Right hindlimb (tissue), 1 donor: ENCODE results near the gene LSMEM2.

Experiments
- DNase-seq: peaks from one replicate; pipeline ENCODE4 v3.0.0-alpha.2; 2018

LSMEM2 gene

DNA sequence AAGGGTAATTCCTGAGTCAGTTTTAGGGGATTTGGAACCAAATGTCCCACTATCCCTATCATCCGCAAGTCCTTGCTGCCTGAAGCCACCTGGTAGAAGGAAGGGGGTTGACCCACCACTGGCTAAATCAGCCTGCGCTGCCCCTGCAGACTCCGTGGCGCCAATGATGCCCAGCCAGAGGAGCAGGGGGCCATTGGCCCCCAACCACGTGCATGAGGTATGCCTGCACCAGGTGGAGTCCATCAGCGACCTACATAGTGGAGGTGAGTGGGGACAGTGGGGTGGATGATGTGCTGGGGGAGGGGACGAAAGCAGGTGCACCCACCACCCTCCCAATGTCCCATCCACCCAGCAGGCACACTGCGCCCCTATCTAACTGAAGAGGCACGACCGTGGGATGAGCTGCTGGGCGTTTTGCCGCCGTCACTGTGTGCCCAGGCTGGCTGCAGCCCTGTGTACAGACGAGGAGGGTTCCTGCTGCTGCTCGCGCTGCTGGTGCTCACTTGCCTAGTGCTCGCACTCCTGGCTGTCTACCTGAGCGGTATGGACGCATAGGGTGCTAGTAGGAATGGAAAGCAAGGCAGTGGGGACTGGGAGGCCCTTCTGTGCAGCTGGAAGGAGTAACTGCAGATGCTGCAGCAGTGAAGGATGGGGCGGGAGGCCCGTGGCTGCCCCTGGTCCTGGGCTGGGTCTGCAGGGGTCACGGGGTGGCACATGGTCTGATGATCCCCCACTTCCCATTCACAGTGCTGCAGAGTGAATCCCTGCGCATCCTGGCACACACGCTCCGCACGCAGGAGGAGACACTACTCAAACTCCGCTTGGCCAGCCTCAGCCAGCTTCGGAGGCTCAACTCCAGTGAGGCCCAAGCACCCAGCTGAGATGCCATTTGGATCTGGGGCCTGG is 7.7 kb downstream of the LSMEM2 start:
- peak; percentile 18 for DNase-seq

DNA sequence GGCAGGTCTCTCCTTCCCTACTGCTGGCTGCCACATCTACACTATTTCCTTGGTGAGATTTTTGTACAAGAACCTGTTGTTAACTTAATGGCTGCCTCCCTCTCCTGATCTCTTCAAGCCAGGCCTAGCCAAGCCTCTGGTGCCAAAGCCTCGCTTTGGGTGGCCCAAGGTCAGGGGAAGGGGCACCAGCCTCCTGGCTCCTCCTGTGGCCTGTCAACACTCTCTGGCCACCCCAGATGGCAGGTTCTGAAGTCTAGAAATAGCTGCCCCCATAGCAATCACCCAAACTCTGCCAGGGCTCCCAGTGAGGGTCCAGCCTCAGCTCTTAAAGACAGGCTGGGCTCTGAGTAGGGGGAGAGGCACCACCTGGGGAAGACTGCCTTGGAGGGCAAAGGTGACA is 8.4 kb downstream of the LSMEM2 start:
- DNase-seq = no peak

DNA sequence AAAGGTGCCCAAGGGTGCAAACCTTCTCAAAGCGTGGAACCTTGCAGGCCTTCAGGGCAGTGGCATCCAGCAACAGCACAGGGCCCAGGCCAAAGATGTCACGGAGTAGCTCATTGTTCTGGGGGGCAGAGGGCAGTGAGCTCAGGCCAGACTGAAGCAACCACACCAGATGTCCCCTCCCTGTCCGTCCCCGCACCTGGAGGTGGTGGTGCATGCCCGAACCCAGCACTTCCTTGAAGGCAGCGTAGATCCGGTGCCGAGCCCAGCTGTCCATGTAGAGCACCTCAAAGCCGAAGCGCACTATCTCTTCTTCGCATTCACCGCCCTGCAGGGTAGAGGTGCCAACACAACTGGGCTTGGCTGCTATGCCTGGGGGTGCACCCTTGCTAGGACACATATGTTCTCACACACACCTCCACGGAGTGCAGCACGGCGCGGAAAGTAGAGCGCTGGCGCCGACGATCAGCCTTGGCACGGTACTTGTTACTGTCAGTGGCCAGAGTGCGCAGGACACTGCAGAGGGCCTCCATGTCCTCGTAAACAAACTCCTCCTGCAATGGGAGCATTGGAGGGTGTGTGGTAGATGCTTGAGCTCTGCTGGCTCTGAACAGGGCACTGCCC is 9.6 kb downstream of the LSMEM2 start:
- DNase-seq = no peak

DNA sequence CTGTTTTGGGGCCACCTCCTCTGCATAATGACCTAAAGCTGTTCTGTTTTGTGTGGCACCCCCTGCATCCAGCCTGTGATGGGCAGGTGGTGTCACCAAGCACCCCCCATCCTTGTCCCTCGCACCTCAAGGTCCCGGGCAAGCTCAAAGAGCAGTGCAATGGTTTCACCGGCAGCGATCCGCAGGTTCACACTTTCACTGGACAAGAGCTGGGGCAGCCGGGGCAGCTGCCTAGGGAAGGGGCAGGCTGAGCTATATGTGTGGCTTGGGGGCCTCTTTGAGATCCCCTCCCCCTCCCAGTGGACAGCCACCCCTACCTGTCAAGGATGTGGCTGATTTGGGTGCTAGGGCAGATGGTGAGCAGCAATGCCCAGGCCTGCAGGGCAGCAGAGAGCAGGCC is 10.2 kb downstream of the LSMEM2 start:
- no peak for DNase-seq

DNA sequence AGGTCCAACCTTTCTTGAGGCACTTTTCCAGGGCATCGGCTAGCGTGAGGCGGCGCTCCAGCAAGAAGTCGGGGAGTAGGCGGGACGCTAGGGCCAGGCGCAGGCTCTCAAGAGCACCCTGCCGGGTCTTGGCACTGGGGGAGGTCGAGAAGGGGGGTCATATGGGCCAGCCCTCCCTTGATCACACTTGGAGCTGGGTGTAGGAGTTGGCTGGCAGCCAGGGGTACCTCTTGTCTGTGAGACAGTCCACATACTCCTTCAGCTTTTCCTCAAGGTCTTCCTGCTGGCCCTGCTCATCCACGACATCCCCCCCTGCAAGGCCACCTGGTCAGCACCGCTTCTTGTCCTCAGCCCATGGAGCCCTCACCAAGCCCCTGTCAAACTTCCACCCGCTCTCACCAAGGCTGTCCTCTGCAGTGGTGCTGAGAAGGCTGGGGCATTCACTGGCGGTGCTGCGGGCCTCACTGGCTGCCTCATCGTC is 11.3 kb downstream of the LSMEM2 start:
- peak; percentile 25 for DNase-seq

DNA sequence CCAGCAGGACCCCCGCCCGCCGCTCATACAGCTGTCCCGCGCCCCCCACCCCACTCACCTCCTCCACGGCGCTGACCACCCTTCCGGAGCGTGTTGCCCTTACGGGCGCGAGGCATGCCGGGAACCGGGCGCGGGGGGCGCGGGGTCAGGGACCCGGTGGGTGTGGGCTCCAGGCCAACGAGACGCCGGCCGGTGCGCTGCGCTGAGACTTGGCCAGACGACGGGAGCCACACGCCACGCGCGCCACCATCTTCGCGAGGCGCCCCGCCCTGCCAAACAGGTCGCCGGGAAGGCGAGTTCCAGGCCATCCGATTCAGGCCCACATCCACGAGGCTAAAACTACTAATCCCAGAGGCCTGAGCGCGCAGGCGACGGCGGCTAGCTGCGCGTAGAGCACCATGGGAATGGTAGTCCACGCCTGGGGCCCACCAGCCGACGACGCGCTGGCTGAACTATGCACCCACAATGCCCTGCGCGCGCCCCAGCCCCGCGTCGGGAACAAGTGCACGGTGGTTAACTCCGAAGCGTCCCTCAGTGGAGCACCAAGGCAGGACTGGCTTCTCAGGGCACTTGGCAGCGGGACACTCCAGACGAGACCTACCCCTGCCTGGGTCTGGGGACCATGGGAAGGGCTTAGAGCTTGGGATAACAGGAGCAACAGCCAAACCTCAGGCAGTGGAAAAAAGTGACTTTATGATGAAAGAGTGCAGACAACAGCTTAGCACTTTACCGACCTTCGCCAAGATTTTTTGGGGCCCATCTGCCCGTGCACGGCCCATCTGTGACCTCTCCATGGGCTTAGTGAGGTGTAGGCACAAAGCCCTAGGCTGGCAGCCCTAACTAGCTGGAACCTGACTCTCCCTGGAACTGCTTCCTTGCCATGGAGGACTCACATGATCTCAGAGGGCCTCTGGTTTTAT is 13.5 kb downstream of the LSMEM2 start, which contains the start of gene IFRD2:
Gene IFRD2 (minus strand): TSS at position 271 of the 920 bp plus-strand sequence. CDS start 155 bp downstream, at position 116.
- DNase-seq = peak; percentile 98

DNA sequence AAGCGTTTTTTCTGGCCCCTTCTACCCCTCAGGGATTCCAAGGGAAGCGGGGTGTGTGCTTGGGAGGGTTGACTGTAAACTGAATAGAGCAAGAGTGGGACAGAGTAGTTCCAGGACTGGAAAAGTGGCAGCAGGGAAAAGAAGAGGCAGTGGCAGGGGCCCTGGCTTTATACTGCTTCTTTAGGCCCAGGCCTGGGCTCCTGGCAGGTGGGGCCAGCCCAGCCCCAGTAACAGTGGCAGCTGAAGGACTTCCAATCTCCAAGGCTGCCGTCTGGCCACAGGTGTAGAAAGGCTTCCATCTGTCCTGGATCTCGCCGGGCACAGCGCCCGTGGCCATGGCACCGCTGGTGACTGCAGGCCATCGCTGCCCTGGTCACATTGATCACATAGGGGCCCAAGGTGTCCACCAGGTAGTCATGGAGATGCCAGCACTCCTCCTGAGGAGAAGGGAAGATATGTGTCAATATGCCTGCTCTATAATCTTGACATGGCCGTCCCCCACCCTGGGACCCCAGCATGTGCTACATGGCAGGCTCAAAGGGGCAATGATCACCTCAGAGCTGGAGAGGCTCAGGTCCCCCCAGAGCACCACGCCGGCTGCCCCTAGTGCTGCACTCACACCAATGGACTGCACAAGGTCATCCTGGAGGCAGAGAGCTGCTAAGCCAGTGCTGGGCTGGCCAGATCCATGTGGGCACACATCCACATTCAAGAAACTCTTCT is 14.4 kb downstream of the LSMEM2 start:
- DNase-seq = no peak

DNA sequence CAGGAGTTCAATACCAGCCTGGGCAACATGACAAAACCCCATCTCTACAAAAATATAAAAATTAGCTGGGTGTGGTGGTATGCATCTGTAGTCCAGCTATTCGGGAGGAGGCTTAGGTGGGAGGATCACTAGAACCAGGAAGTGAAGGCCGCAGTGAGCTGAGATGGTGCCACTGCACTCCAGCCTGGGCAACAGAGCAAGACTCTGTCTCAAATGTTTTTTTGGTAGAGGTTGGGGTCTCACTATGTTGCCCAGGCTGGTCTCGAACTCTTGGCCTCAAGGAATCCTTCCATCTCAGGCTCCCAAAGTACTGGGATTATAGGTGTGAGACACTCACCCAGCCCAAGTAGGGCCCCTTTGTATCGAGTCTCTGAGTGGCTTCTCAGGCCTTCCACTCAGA is 15.2 kb downstream of the LSMEM2 start:
- no peak for DNase-seq

DNA sequence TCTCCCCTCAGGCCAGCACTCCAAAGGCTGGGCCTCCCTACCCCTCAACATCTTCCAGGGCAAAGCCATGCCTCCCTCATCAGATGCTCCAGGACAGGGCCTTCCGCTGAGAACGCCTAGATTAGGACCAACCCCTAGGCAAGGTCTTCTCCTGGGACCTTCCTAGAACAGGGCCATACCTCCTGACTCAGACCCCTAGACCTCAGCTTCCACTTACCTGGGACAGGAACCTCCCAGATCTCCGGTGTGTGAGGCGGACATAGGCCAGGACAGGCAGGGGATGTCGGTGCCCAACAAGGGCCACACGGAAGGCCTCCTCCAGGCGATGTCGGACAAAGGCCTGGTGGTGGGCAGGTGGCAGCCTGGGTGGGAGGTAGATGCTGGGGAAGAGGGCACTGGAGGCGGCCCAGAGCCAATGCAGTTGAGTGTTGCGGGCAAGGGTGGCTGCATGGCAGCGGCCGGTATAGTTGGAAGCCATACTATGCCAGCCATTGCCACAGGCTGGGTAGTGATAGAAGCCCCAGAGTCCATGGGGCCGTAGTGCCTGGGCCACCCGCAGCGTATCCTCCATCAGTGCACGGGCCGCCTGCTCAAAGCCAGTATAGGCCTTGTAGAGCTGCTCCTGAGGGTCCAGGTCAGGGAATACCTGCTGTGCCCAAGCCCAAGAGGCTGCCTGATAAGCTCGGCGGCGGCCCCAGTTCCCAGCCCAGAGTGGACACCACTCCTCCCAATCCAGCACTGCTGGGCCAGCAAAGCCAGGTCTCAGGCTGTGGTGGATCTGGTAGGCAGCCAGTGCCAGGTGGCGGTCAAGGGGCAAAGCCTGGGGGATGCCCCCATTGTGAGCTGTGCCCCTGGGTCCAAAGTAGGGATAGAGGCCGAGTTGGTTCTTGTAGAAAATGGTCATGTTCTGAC is 15.9 kb downstream of the LSMEM2 start:
- DNase-seq = no peak

DNA sequence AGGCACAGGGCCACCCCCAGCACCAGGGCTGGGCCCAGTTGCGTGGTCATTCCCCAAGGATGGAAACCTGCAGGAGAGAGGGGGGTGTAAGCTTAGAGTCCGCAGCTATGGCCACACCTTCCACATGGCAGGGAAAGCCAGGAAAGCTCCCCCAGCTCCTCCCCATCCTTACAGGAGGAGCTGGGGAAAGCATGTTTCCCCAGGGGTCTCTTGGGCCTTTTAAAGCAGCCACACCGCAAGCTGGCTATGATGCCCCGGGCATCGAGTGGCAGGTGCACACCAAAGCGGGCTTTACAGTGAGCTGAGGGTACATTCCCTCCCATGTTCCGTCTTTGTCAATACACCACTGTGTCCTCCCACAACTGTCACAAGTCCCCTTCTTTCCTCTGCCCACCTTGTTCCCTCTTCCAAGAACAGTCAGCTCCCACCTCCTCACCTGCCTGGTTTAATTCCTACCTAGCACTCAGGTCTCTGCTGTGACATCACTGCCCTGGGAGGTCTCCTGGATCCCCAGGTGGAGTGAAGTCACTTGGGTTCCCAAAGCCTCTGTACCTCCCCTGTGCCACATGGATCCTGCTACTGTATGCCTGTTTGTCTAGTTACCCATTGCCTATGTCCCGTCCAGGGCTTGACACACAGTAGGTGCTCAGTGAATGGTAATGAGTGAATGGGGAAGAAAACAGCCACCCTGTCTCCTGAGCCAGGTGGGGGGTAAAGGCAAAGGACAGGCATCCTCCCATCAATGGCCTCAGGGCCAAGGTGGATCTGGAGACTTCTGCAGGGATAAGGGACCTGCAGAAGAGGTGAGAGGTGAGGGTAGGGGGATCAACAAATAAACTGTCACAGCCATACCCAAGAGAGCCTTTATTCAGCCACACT is 16.9 kb downstream of the LSMEM2 start:
- DNase-seq = no peak

DNA sequence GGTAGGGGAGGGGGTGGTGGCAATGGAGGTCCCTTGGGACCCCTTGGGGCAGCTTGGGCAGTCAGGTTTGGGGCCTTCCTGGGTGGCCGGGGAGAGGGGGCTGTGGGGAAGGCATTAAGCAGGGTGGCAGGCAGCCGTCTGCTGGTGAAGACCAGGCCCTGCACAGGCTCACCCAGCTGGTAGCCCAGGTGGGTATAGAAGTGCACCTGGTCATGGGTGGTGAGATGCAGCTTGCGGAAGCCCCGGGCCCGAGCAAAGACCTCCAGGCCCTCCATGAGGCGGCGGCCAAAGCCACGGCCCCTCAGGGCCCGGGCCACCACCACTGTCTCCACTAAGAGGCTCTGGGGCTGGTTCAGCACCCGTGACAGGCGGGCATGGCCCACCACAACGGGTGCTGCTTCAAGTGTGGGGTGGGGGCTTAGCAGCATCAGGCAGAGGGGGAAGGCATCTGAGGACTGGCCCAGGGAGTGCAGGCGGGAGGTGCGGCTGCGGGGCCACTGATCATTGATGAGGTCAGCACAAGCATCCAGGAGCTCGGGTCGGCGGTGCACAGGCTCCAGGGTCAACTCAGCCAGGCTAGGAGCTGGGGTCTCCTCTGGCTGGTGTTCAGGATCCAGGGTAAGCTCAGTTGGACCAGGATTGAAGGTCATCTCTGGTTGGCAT is 18.0 kb downstream of the LSMEM2 start:
- DNase-seq = no peak

DNA sequence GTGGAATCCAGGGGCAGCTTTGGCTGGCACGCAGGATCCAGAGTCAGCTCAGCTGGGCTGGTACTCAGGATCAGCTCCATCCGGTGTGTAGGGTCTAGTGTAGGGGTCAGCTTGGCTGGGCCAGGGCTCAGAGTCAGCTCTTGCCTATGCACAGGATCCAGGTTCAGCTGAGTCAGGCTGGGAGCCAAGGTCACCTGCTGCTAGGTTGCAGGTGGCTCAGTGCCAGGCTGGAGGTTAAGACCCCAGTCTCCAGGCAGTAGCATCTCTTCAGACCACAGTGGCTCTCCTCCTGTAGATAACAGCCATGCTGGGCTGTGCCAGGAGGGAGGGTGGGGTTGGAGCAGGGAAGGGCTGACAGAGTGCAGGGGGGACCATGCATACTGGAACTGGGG is 18.5 kb downstream of the LSMEM2 start:
- DNase-seq = no peak

DNA sequence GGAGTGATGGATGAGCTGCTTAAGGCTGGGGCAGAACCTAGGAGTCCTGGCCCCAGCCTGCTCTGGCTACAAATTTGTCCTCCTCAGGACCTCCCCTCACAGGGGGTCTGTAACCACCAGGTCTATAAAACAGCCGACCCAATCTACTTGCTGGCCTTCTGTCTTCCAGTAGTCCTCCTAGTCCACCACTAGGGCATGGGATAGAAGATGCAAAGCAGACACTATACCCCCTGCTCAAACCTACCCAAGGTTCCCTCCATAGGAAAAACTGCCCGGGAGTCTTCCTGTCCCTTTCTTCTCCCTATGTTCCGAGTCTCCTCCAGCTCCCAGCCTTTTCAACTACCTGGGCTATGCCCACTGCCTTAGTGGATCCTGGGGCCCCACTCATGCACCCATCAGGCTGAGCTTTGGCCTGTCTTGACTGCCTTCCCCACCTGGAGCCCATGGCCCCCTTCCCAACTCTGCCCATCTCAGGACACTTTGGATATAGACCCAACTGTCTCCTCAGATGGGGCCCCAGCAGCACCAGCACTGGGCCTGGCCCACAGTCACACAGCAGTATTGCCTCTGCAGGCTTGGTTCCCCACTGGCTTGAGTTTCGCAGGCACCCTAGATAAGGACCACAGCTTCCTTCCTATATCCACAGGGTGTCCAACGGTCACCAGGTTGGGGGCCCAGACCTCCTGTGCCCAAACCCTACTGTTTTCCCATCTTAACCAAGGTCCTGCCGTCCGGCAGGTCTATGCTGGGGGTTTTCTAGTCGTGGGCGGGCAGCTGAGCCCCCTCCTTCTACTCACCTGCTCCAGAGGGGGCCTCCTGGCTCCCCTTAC is 19.2 kb downstream of the LSMEM2 start:
- DNase-seq = no peak

DNA sequence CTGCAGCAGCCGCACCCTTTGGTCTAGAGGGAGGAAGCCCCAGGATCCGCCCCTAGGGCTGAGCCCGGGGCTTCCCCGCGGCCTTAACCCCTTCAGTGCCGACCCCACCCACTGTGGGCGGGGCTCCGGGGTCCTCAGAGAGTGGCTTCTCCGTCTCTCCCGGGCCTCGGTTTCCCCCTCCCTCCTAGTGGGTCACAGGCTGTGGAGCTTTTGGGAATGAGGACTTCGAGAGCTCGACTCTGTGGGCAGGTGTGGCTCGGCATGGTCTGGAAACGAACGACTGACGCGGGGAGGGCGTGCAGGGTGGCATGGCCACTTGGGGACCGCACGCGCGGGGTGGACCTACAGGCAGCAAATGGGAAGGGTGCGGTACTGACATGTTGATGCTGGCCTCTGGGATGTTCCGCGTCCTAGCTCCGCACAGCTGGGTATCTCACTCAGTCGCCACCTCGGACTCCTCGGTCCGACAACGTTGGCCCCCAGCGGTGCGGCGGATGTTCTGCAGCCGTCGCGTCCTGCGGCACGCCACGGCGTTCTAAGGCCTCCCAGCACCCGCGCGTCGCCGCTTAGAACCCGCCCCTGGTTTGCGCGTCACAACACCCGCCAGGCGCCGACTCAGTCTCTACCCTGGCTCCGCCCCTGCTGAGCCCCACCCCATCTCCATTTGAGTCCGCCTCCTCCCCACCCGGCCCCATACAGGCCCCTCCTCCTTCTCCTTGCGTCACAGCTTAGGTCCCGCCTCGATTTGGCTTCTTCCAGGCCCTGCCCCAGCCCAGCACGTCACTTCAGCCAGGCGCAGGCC is 20.1 kb downstream of the LSMEM2 start, which contains the start of the genes HYAL3 and NAA80:
Gene HYAL3 (minus strand): TSS at position 570 of the 802 bp plus-strand sequence. CDS start 3,803 bp downstream, outside the sequence.
Gene NAA80 (minus strand): TSS at position 570 of the 802 bp plus-strand sequence. CDS start 1,942 bp downstream, outside the sequence.
- peak; percentile 100 for DNase-seq

DNA sequence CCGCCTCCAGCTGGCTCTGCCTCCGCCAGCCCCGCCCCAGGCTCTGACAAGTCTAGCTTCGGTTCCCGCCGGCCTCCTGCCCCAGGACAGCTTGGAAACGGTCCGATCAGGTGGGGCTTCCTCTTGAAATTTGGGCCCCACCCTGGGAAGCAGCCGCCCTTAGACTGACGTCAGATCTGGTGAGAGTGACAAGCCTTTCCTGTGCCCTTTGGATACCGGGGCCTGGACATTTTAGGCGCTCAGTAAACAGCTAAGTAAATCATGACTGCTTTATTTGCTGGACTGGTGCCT is 20.7 kb downstream of the LSMEM2 start:
- no peak for DNase-seq

DNA sequence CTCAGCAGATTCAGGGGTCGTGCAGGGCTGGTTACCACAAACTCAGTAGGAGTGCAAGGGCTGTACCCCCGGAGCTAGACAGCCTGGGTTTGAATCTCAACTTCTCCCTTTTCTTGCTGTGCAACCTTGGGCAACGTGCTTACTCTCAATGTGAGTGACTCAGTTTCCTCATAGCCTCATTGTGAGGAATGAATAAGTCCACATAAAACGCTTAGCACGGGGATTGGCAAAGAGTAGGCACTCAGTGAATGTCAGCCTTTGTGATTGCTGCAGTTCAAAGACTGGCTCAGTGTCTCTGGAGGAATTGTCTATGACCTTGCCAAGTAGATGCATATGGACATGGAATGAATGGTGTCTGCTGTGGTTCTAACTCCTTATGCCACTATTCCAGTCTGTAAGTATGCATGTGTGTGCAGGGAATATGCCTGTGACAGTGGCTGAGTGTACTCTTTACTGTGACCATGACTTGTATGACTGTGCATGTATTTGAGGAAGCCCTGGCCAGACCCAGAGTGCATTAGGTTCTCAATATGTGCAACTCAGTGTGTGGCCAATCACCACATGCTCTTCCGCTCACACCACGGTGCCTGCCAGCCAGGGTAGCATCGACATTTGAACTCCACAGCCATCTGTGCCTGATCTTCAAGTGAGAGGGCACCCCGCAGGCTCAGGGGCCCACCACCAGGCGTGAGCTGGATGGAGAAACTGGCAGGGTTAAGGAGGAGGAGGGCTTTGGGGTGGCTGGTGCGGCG is 21.2 kb downstream of the LSMEM2 start:
- no peak for DNase-seq
